Suprapubic skin (tissue), 4 donors: ENCODE results near the gene ZC3H12A.
"Not testable (repeated sequence)": the region's sequence is repeated elsewhere in the genome, so short reads cannot be mapped to it uniquely, and the experiment has no call there.

Experiments
- POLR2A ChIP-seq, 2 donors: fragments of 450-650 bp; IDR thresholded peaks; one replicate each; pipeline ENCODE4 v1.6.1; 2017; ENCODE audit warnings: antibody characterized with exemption in 2 of 2, mild to moderate bottlenecking in 2 of 2, moderate library complexity in 2 of 2
- POLR2AphosphoS5 ChIP-seq, 3 donors: sonication (generic); formaldehyde crosslinking; IDR thresholded peaks; one replicate each; pipeline ENCODE4 v1.6.1; 2017; ENCODE audit warnings: antibody characterized with exemption in 3 of 3
- TF ChIP-seq, protein P1 (sequence below), 2 donors: fragments of 200-600 bp in 1 of 2; fragments of 450-650 bp in 1 of 2; sonication (generic) in 1 of 2; IDR thresholded peaks; one replicate each; pipeline ENCODE4 v1.5.1; 2016 to 2019; ENCODE audit warnings: antibody characterized with exemption in 2 of 2, mild to moderate bottlenecking in 1 of 2, moderate library complexity in 1 of 2

DNA sequence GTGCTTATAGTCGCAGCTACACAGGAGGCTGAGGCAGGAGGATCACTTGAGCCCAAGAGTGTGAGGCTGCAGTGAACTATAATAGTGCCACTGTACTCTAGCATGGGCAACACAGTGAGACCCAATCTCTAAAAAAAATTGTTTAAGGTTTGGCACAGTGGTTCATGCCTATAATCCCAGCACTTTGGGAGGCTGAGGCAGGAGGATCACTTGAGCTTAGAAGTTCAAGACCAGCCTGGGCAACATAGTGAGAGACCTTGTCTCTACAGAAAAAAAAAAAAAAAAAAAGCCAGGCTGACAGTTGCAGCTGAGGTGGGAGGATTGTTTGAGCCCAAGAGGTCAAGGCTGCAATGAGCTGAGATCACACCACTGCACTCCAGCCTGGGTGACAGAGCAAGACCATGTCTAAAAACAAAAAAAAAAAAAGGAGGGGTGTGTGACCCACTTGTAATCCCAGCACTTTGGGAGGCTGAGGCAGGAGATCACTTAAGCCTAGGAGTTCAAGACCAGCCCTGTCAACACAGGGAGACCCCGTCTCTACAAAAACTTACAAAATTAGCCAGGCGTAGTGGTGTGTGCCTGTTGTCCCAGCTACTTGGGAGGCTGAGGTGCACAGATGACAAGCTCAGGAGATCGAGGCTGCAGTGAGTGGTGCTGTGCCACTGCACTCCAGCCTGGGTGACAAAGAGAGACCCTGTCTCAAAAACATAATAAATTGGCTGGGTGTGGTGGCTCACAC lies 58.2 kb downstream of the ZC3H12A start:
- TF ChIP-seq, protein P1, sequence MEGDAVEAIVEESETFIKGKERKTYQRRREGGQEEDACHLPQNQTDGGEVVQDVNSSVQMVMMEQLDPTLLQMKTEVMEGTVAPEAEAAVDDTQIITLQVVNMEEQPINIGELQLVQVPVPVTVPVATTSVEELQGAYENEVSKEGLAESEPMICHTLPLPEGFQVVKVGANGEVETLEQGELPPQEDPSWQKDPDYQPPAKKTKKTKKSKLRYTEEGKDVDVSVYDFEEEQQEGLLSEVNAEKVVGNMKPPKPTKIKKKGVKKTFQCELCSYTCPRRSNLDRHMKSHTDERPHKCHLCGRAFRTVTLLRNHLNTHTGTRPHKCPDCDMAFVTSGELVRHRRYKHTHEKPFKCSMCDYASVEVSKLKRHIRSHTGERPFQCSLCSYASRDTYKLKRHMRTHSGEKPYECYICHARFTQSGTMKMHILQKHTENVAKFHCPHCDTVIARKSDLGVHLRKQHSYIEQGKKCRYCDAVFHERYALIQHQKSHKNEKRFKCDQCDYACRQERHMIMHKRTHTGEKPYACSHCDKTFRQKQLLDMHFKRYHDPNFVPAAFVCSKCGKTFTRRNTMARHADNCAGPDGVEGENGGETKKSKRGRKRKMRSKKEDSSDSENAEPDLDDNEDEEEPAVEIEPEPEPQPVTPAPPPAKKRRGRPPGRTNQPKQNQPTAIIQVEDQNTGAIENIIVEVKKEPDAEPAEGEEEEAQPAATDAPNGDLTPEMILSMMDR (IDR thresholded peaks at IDR 0.05), result not testable (repeated sequence)
- not testable (repeated sequence) for TF ChIP-seq POLR2AphosphoS5, POLR2A (IDR thresholded peaks at IDR 0.05)
